Measurements from ENCODE around the gene PLET1. TPM values are rescaled to one million over a fixed set of nuclear protein-coding genes. Genes with fewer than 3 reads are reported as not detected.

PLET1 gene
- total RNA-seq, 6 donors from 2014 or later: not detected

- Histone ChIP-seq H3K9me3 (no peaks in the 10 kb centered on the region), H3K4me1 (no peaks in the 10 kb centered on the region), H3K4me3 (no peak overlapping the region), H3K36me3 (no peaks in the 10 kb centered on the region), H3K27me3 (no peaks in the 10 kb centered on the region), H3K27ac (no peak overlapping the region)
- no peak for DNase-seq
- ATAC-seq (ENCODE audit: low FRiP score in 2 of 2): no peak
- TF ChIP-seq EP300 (IDR thresholded peaks at IDR 0.05): no peak
- TF ChIP-seq POLR2AphosphoS5 (IDR thresholded peaks at IDR 0.05): no peak
- no peak for TF ChIP-seq POLR2A (IDR thresholded peaks at IDR 0.05)
- no peak for TF ChIP-seq CTCF (IDR thresholded peaks at IDR 0.05)
- WGBS, 2 donors: 88 to 94% methylated on average over 7 of the region's 7 CpGs
These were observed 13.5 kb upstream of the PLET1 start for GRCh38 chr11:112274007-112274783.

- Histone ChIP-seq H3K27me3 (no peaks in the 10 kb centered on the region), H3K4me3 (no peak overlapping the region), H3K36me3 (no peaks in the 10 kb centered on the region), H3K4me1 (no peaks in the 10 kb centered on the region), H3K9me3 (no peaks in the 10 kb centered on the region), H3K27ac (no peak overlapping the region)
- no peak for DNase-seq
- no peak for ATAC-seq (ENCODE audit: low FRiP score in 2 of 2)
- WGBS, 2 donors: 93 to 100% methylated on average over 1 of the region's 1 CpG
- no peak for TF ChIP-seq POLR2A (IDR thresholded peaks at IDR 0.05)
- TF ChIP-seq POLR2AphosphoS5 (IDR thresholded peaks at IDR 0.05): no peak
- no peak for TF ChIP-seq CTCF (IDR thresholded peaks at IDR 0.05)
- no peak for TF ChIP-seq EP300 (IDR thresholded peaks at IDR 0.05)
These were observed 12.4 kb upstream of the PLET1 start for GRCh38 chr11:112273066-112273465.

- no peak for TF ChIP-seq EP300 (IDR thresholded peaks at IDR 0.05)
- no peak for TF ChIP-seq POLR2AphosphoS5 (IDR thresholded peaks at IDR 0.05)
- no peak for TF ChIP-seq CTCF (IDR thresholded peaks at IDR 0.05)
- no peak for TF ChIP-seq POLR2A (IDR thresholded peaks at IDR 0.05)
- Histone ChIP-seq H3K36me3 (no peaks in the 10 kb centered on the region), H3K9me3 (no peaks in the 10 kb centered on the region), H3K4me3 (no peak overlapping the region), H3K27me3 (no peaks in the 10 kb centered on the region), H3K27ac (no peak overlapping the region), H3K4me1 (no peaks in the 10 kb centered on the region)
- 74 to 81% methylated on average over 4 of the region's 4 CpGs for WGBS, 2 donors
- ATAC-seq (ENCODE audit: low FRiP score in 2 of 2): no peak
- no peak for DNase-seq
These were observed 10.6 kb upstream of the PLET1 start for GRCh38 chr11:112271242-112271641.

- Histone ChIP-seq H3K9me3 (no peaks in the 10 kb centered on the region), H3K27ac (no peak overlapping the region), H3K4me1 (no peaks in the 10 kb centered on the region), H3K36me3 (no peaks in the 10 kb centered on the region), H3K4me3 (no peak overlapping the region), H3K27me3 (no peaks in the 10 kb centered on the region)
- DNase-seq (no peak), ATAC-seq (ENCODE audit: low FRiP score in 2 of 2) (no peak)
- TF ChIP-seq POLR2AphosphoS5 (IDR thresholded peaks at IDR 0.05) (no peak), EP300 (IDR thresholded peaks at IDR 0.05) (no peak)
- WGBS, 2 donors: 64 to 78% methylated on average over 12 of the region's 12 CpGs
These were observed 10.0 kb upstream of the PLET1 start for GRCh38 chr11:112270551-112271180.

GRCh38 chr11:112269139-112269538, 8.5 kb upstream of the PLET1 start:
- TF ChIP-seq CTCF (IDR thresholded peaks at IDR 0.05) (no peak), POLR2AphosphoS5 (IDR thresholded peaks at IDR 0.05) (no peak), EP300 (IDR thresholded peaks at IDR 0.05) (no peak), POLR2A (IDR thresholded peaks at IDR 0.05) (no peak)
- Histone ChIP-seq H3K4me1 (no peaks in the 10 kb centered on the region), H3K36me3 (no peaks in the 10 kb centered on the region), H3K4me3 (no peak overlapping the region), H3K27ac (no peak overlapping the region), H3K27me3 (no peaks in the 10 kb centered on the region), H3K9me3 (no peaks in the 10 kb centered on the region)
- WGBS, 2 donors: 64 to 73% methylated on average over 6 of the region's 6 CpGs
- DNase-seq: no peak
- ATAC-seq (ENCODE audit: low FRiP score in 2 of 2): no peak
